ENCODE measurements around the gene LEUTX. TPM values are rescaled to one million over a fixed set of nuclear protein-coding genes. Genes with fewer than 3 reads are reported as not detected.
A peak's percentile ranks its signal among the peaks of the same experiment; 100 is the strongest.
"Not testable (repeated sequence)": the region's sequence is repeated elsewhere in the genome, so short reads cannot be mapped to it uniquely, and the experiment has no call there.

LEUTX gene
- total and polyA plus RNA-seq, 8 donors: not detected

GRCh38 chr19:39813264-39813993, 34.8 kb downstream of the LEUTX start:
- Histone ChIP-seq H3K4me3 (no peak overlapping the region), H3K9me3 (peaks cover 0 to 8% (median 0%) of the 10 kb centered on the region in 4 donors), H3K27ac (peak overlapping the region in 1 of 5 donors; percentile 6), H3K27me3 (no peaks in the 10 kb centered on the region), H3K4me1 (no peaks in the 10 kb centered on the region), H3K36me3 (peaks cover 0 to 29% (median 15%) of the 10 kb centered on the region in 4 donors)
- DNase-seq: no peak
- intact Hi-C loops (cut with DNase I; ENCODE audit: low total_unique reads): no loop called here
- WGBS, 5 donors: 71 to 81% (median 75%) methylated on average over 9 of the region's 9 CpGs
- TF ChIP-seq, protein P1, sequence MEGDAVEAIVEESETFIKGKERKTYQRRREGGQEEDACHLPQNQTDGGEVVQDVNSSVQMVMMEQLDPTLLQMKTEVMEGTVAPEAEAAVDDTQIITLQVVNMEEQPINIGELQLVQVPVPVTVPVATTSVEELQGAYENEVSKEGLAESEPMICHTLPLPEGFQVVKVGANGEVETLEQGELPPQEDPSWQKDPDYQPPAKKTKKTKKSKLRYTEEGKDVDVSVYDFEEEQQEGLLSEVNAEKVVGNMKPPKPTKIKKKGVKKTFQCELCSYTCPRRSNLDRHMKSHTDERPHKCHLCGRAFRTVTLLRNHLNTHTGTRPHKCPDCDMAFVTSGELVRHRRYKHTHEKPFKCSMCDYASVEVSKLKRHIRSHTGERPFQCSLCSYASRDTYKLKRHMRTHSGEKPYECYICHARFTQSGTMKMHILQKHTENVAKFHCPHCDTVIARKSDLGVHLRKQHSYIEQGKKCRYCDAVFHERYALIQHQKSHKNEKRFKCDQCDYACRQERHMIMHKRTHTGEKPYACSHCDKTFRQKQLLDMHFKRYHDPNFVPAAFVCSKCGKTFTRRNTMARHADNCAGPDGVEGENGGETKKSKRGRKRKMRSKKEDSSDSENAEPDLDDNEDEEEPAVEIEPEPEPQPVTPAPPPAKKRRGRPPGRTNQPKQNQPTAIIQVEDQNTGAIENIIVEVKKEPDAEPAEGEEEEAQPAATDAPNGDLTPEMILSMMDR (IDR thresholded peaks at IDR 0.05): no peak
- TF ChIP-seq POLR2A (IDR thresholded peaks at IDR 0.05) (no peak), EP300 (IDR thresholded peaks at IDR 0.05) (no peak), POLR2AphosphoS5 (IDR thresholded peaks at IDR 0.05) (no peak)

GRCh38 chr19:39814111-39814510, 35.5 kb downstream of the LEUTX start:
- intact Hi-C loops (cut with DNase I; ENCODE audit: low total_unique reads); DNase-seq; H3K4me3 ChIP-seq; H3K4me1 ChIP-seq; H3K27me3 ChIP-seq; H3K9me3 ChIP-seq: not testable (repeated sequence)
- WGBS, 5 donors: 91 to 94% (median 93%) methylated on average over 6 of the region's 6 CpGs
- Histone ChIP-seq H3K27ac (peak overlapping the region in 1 of 5 donors; percentile 6), H3K36me3 (peaks cover 0 to 29% (median 15%) of the 10 kb centered on the region in 4 donors)

GRCh38 chr19:39814595-39814994, 35.9 kb downstream of the LEUTX start:
- WGBS, 5 donors: 84 to 91% (median 89%) methylated on average over 3 of the region's 3 CpGs
- TF ChIP-seq EP300 (IDR thresholded peaks at IDR 0.05) (no peak), POLR2A (IDR thresholded peaks at IDR 0.05) (no peak), POLR2AphosphoS5 (IDR thresholded peaks at IDR 0.05) (no peak)
- TF ChIP-seq, protein P1 (IDR thresholded peaks at IDR 0.05): no peak
- H3K4me1 ChIP-seq: no peaks in the 10 kb centered on the region
- no peaks in the 10 kb centered on the region for H3K27me3 ChIP-seq
- DNase-seq: no peak
- peaks cover 0 to 29% (median 15%) of the 10 kb centered on the region in 4 donors for H3K36me3 ChIP-seq
- no peak overlapping the region for H3K4me3 ChIP-seq
- H3K9me3 ChIP-seq: peaks cover 0 to 3% (median 0%) of the 10 kb centered on the region in 4 donors
- no peak overlapping the region for H3K27ac ChIP-seq
- intact Hi-C loops (cut with DNase I; ENCODE audit: low total_unique reads): no loop called here

- DNase-seq: no peak
- no peak overlapping the region for H3K27ac ChIP-seq
- peaks cover 0 to 29% (median 15%) of the 10 kb centered on the region in 4 donors for H3K36me3 ChIP-seq
- H3K4me3 ChIP-seq: no peak overlapping the region
- no peaks in the 10 kb centered on the region for H3K4me1 ChIP-seq
- H3K27me3 ChIP-seq: no peaks in the 10 kb centered on the region
- no peak for TF ChIP-seq EP300 (IDR thresholded peaks at IDR 0.05)
- TF ChIP-seq POLR2AphosphoS5 (IDR thresholded peaks at IDR 0.05): no peak
- TF ChIP-seq, protein P1 (IDR thresholded peaks at IDR 0.05): no peak
- no peak for TF ChIP-seq POLR2A (IDR thresholded peaks at IDR 0.05)
- WGBS, 5 donors: 84 to 92% (median 89%) methylated on average over 5 of the region's 5 CpGs
- intact Hi-C loops (cut with DNase I; ENCODE audit: low total_unique reads): no loop called here
- no peaks in the 10 kb centered on the region for H3K9me3 ChIP-seq
Measured at GRCh38 chr19:39816287-39817048, 37.8 kb downstream of the LEUTX start.

Measured in stomach (tissue), 9 donors.